Spleen (tissue), 11 donors: ENCODE data around the gene IGSF9B. TPM values are rescaled to one million over a fixed set of nuclear protein-coding genes. Genes with fewer than 3 reads are reported as not detected.

Experiments
- DNase-seq: peaks from one replicate; pipeline ENCODE4 v3.0.0-alpha.2; 2020
- H3K27ac ChIP-seq, 8 donors: fragments of 200-600 bp; sonication (generic) in 7 of 8; 1 replicate in 4 of 8; 2 replicates in 4 of 8; pipeline versions ENCODE4 v1.5.0 to v1.8.0; 2016 to 2021; ENCODE audit warnings: inconsistent platforms in 4 of 8, mild to moderate bottlenecking in 4 of 8, moderate library complexity in 1 of 8
- H3K27me3 ChIP-seq, 7 donors: fragments of 200-600 bp; sonication (generic) in 6 of 7; replicated peaks in 1 of 7; 1 replicate in 4 of 7; 2 replicates in 3 of 7; pipeline versions ENCODE4 v1.5.0 to v1.8.0; 2016 to 2021; ENCODE audit warnings: inconsistent platforms in 3 of 7, mild to moderate bottlenecking in 1 of 7
- H3K36me3 ChIP-seq, 6 donors: fragments of 200-600 bp; sonication (generic) in 5 of 6; 1 replicate in 4 of 6; 2 replicates in 2 of 6; pipeline versions ENCODE4 v1.5.0 to v1.8.0; 2016 to 2021; ENCODE audit warnings: inconsistent platforms in 2 of 6
- H3K4me1 ChIP-seq, 6 donors: fragments of 200-600 bp; sonication (generic) in 5 of 6; 1 replicate in 3 of 6; 2 replicates in 3 of 6; pipeline versions ENCODE4 v1.5.0 to v1.8.0; 2016 to 2021; ENCODE audit warnings: inconsistent platforms in 3 of 6
- H3K4me3 ChIP-seq, 8 donors: fragments of 200-600 bp; sonication (generic) in 7 of 8; 1 replicate in 4 of 8; 2 replicates in 4 of 8; pipeline versions ENCODE4 v1.5.0 to v1.8.0; 2016 to 2021; ENCODE audit warnings: inconsistent platforms in 4 of 8, mild to moderate bottlenecking in 4 of 8, moderate library complexity in 2 of 8
- H3K9me3 ChIP-seq, 8 donors: fragments of 200-600 bp; sonication (generic) in 7 of 8; 1 replicate in 4 of 8; 2 replicates in 4 of 8; pipeline versions ENCODE4 v1.5.0 to v1.8.0; 2016 to 2021; ENCODE audit warnings: inconsistent platforms in 4 of 8
- POLR2A ChIP-seq, 3 donors: fragments of 450-650 bp; IDR thresholded peaks; one replicate each; pipeline ENCODE4 v1.5.1; 2017; ENCODE audit warnings: antibody characterized with exemption in 3 of 3, mild to moderate bottlenecking in 1 of 3
- POLR2AphosphoS5 ChIP-seq, 3 donors: sonication (generic); formaldehyde crosslinking; IDR thresholded peaks; one replicate each; pipeline ENCODE4 v1.5.1; 2017; ENCODE audit warnings: antibody characterized with exemption in 3 of 3
- WGBS, 5 donors: extraction: QIAGEN DNeasy Blood & Tissue Kit in 3 of 5; methylation state at CpG; one replicate each; pipeline versions ENCODE4 v1.1.5 to v1.1.7; 2013 to 2018; 5-methylcytosine and 5-hydroxymethylcytosine counted together
- intact Hi-C: fragments of 100-400 bp; cut with DNase I; formaldehyde crosslinking; loops from one replicate; pipeline ENCODE4 v1.15.0; 2023; ENCODE audit warnings: low total_unique reads
- polyA plus RNA-seq, 3 donors: library from polyadenylated mRNA; stranded (reverse); fragments of 200-250 nt; gene quantifications; one replicate each; pipeline ENCODE4 v1.2.1, GENCODE V29; 2013
- total RNA-seq, 7 donors: library from RNA; depleted of rRNA in 3 of 7; stranded (reverse); fragments of >200 nt in 3 of 7; fragmentation: NEBNext Ultra II Directional in 4 of 7; extraction: Animal tissue kit (Norgen Biotek cat#: 25700) in 4 of 7; gene quantifications; one replicate each; pipeline versions ENCODE4 v1.1.0 to v1.2.1, GENCODE V29; 2016 to 2021
- TF ChIP-seq, protein P1 (sequence below), 11 experiments: fragments of 200-600 bp in 7 of 11; fragments of 450-650 bp in 4 of 11; sonication (generic) in 4 of 11; IDR thresholded peaks in 8 of 11; conservative IDR thresholded peaks in 3 of 11; 1 replicate in 7 of 11; 2 replicates in 4 of 11; pipeline versions ENCODE4 v1.4.0 to v1.8.0; 2016 to 2021; ENCODE audit warnings: antibody characterized with exemption in 11 of 11, inconsistent platforms in 4 of 11, mild to moderate bottlenecking in 1 of 11
- donor health status: healthy with polysubstance abuse.
- donor health status: DM: no; HTN: no; CAD: no; lungs with moderate emphysema.
- donor health status: DM: no; HTN: no; CAD: no.
- donor health status: Bipolar disorder and iron deficiency.
- donor health status: healthy.
- donor health status: DM: no; HTN: no; CAD: no.
- donor health status: DM: yes; HTN: yes; CAD: no.

The IGSF9B gene
- total and polyA plus RNA-seq, 10 donors, result 0.50 to 11.2 (median 3.9) TPM

GRCh38 chr11:133991101-133991500, 34.3 kb upstream of the IGSF9B start:
- Histone ChIP-seq H3K36me3 (no peaks in the 10 kb centered on the region), H3K27ac (no peak overlapping the region), H3K27me3 (peaks cover 0 to 41% (median 0%) of the 10 kb centered on the region in 7 donors), H3K4me1 (no peaks in the 10 kb centered on the region), H3K4me3 (no peak overlapping the region), H3K9me3 (no peaks in the 10 kb centered on the region)
- intact Hi-C loops, result no loop called here
- WGBS, 5 donors, result 49 to 61% (median 52%) methylated on average over 12 of the region's 12 CpGs
- no peak for DNase-seq
- no peak for TF ChIP-seq POLR2AphosphoS5 (IDR thresholded peaks at IDR 0.05)
- TF ChIP-seq, protein P1, sequence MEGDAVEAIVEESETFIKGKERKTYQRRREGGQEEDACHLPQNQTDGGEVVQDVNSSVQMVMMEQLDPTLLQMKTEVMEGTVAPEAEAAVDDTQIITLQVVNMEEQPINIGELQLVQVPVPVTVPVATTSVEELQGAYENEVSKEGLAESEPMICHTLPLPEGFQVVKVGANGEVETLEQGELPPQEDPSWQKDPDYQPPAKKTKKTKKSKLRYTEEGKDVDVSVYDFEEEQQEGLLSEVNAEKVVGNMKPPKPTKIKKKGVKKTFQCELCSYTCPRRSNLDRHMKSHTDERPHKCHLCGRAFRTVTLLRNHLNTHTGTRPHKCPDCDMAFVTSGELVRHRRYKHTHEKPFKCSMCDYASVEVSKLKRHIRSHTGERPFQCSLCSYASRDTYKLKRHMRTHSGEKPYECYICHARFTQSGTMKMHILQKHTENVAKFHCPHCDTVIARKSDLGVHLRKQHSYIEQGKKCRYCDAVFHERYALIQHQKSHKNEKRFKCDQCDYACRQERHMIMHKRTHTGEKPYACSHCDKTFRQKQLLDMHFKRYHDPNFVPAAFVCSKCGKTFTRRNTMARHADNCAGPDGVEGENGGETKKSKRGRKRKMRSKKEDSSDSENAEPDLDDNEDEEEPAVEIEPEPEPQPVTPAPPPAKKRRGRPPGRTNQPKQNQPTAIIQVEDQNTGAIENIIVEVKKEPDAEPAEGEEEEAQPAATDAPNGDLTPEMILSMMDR (IDR thresholded peaks at IDR 0.05 in 8 of 11, conservative IDR thresholded peaks at IDR 0.05 in 3 of 11), result no peak

- H3K9me3 ChIP-seq, result no peaks in the 10 kb centered on the region
- WGBS, 5 donors, result 75 to 91% (median 88%) methylated on average over 10 of the region's 10 CpGs
- H3K27me3 ChIP-seq, result peaks cover 0 to 39% (median 0%) of the 10 kb centered on the region in 7 donors
- intact Hi-C loops, result no loop called here
- no peak overlapping the region for H3K27ac ChIP-seq
- H3K36me3 ChIP-seq, result no peaks in the 10 kb centered on the region
- no peaks in the 10 kb centered on the region for H3K4me1 ChIP-seq
- no peak for DNase-seq
- H3K4me3 ChIP-seq, result no peak overlapping the region
- TF ChIP-seq POLR2A (IDR thresholded peaks at IDR 0.05) (no peak), POLR2AphosphoS5 (IDR thresholded peaks at IDR 0.05) (no peak)
- TF ChIP-seq, protein P1 (IDR thresholded peaks at IDR 0.05 in 8 of 11, conservative IDR thresholded peaks at IDR 0.05 in 3 of 11), result no peak
Observed at GRCh38 chr11:133990501-133990900, 33.7 kb upstream of the IGSF9B start.

GRCh38 chr11:133988686-133989410, 32.1 kb upstream of the IGSF9B start:
- H3K27me3 ChIP-seq, result peaks cover 0 to 34% (median 0%) of the 10 kb centered on the region in 7 donors
- TF ChIP-seq POLR2A (IDR thresholded peaks at IDR 0.05) (no peak), POLR2AphosphoS5 (IDR thresholded peaks at IDR 0.05) (no peak)
- TF ChIP-seq, protein P1 (IDR thresholded peaks at IDR 0.05 in 8 of 11, conservative IDR thresholded peaks at IDR 0.05 in 3 of 11), result no peak
- no peak overlapping the region for H3K4me3 ChIP-seq
- no peaks in the 10 kb centered on the region for H3K36me3 ChIP-seq
- H3K27ac ChIP-seq, result no peak overlapping the region
- 84 to 92% (median 88%) methylated on average over 17 to 22 of the region's 22 CpGs for WGBS, 5 donors
- intact Hi-C loops, result no loop called here
- no peak for DNase-seq
- no peaks in the 10 kb centered on the region for H3K9me3 ChIP-seq
- no peaks in the 10 kb centered on the region for H3K4me1 ChIP-seq

- no peaks in the 10 kb centered on the region for H3K9me3 ChIP-seq
- H3K4me3 ChIP-seq, result no peak overlapping the region
- peaks cover 0 to 26% (median 0%) of the 10 kb centered on the region in 7 donors for H3K27me3 ChIP-seq
- H3K4me1 ChIP-seq, result no peaks in the 10 kb centered on the region
- WGBS, 5 donors, result 85 to 91% (median 88%) methylated on average over 8 of the region's 8 CpGs
- no peaks in the 10 kb centered on the region for H3K36me3 ChIP-seq
- intact Hi-C loops, result no loop called here
- H3K27ac ChIP-seq, result no peak overlapping the region
- DNase-seq, result no peak
- TF ChIP-seq POLR2AphosphoS5 (IDR thresholded peaks at IDR 0.05), result no peak
- TF ChIP-seq, protein P1 (IDR thresholded peaks at IDR 0.05 in 8 of 11, conservative IDR thresholded peaks at IDR 0.05 in 3 of 11), result no peak
- TF ChIP-seq POLR2A (IDR thresholded peaks at IDR 0.05), result no peak
Observed at GRCh38 chr11:133987171-133987570, 30.4 kb upstream of the IGSF9B start.
